HG02610 (cell line): ENCODE data around the gene DDX10.

Experiments
- ATAC-seq: cut with Tn5 transposase; IDR thresholded peaks from one replicate; pipeline ENCODE4 v1.9.1; 2021; ENCODE audit warnings: mild to moderate bottlenecking, moderate library complexity; ENCODE audit not compliant: unreplicated experiment

DDX10 gene

GRCh38 chr11:108865406-108865805, 200.5 kb downstream of the DDX10 start:
- no peak for ATAC-seq

GRCh38 chr11:108866781-108867180, 201.9 kb downstream of the DDX10 start:
- ATAC-seq: no peak

- no peak for ATAC-seq
Observed at GRCh38 chr11:108870373-108871020, 205.6 kb downstream of the DDX10 start.

- ATAC-seq: no peak
Observed at GRCh38 chr11:108871152-108871551, 206.3 kb downstream of the DDX10 start.

- ATAC-seq: no peak
Observed at GRCh38 chr11:108871867-108872266, 207.0 kb downstream of the DDX10 start.

- ATAC-seq: no peak
Observed at GRCh38 chr11:108872781-108873291, 208.0 kb downstream of the DDX10 start.

GRCh38 chr11:108873310-108873709, 208.4 kb downstream of the DDX10 start:
- ATAC-seq: no peak

GRCh38 chr11:108873941-108874340, 209.1 kb downstream of the DDX10 start:
- ATAC-seq: no peak

GRCh38 chr11:108875134-108875533, 210.3 kb downstream of the DDX10 start:
- ATAC-seq: no peak

- ATAC-seq: no peak
Observed at GRCh38 chr11:108877178-108877577, 212.3 kb downstream of the DDX10 start.

GRCh38 chr11:108880510-108880909, 215.6 kb downstream of the DDX10 start:
- no peak for ATAC-seq

GRCh38 chr11:108881131-108881530, 216.3 kb downstream of the DDX10 start:
- ATAC-seq: no peak

GRCh38 chr11:108882211-108882831, 217.5 kb downstream of the DDX10 start:
- no peak for ATAC-seq

GRCh38 chr11:108886005-108886659, 221.3 kb downstream of the DDX10 start:
- no peak for ATAC-seq

- no peak for ATAC-seq
Observed at GRCh38 chr11:108886660-108887009, 221.8 kb downstream of the DDX10 start.

- ATAC-seq: no peak
Observed at GRCh38 chr11:108887436-108888238, 222.8 kb downstream of the DDX10 start.

- ATAC-seq: no peak
Observed at GRCh38 chr11:108890482-108891105, 225.7 kb downstream of the DDX10 start.

- no peak for ATAC-seq
Observed at GRCh38 chr11:108891143-108891542, 226.3 kb downstream of the DDX10 start.

GRCh38 chr11:108891909-108892511, 227.1 kb downstream of the DDX10 start:
- ATAC-seq: no peak
